WTC11 (cell line): ENCODE measurements around the gene FSTL1.

ENCODE experiments used
- ARID4B ChIP-seq: sonication (generic); formaldehyde crosslinking; IDR thresholded peaks from 2 replicates; pipeline ENCODE4 v1.8.0; 2023; ENCODE audit warnings: missing genetic modification reagents, mild to moderate bottlenecking, borderline replicate concordance
- CTCF ChIP-seq: fragments of 200-600 bp; IDR thresholded peaks from 2 replicates; pipeline ENCODE4 v1.8.0; 2022; ENCODE audit warnings: antibody characterized with exemption
- ESRRA ChIP-seq: sonication (generic); formaldehyde crosslinking; IDR thresholded peaks from 2 replicates; pipeline ENCODE4 v1.8.1; 2022; ENCODE audit warnings: mild to moderate bottlenecking, missing genetic modification reagents, borderline replicate concordance
- JUN ChIP-seq: sonication (generic); formaldehyde crosslinking; IDR thresholded peaks from 2 replicates; pipeline ENCODE4 v1.8.0; 2023; ENCODE audit warnings: mild to moderate bottlenecking, missing genetic modification reagents
- MAX ChIP-seq: sonication (generic); formaldehyde crosslinking; IDR thresholded peaks from 2 replicates; pipeline ENCODE4 v1.8.0; 2022; ENCODE audit warnings: mild to moderate bottlenecking, missing genetic modification reagents
- NR1H2 ChIP-seq: sonication (generic); formaldehyde crosslinking; IDR thresholded peaks from 2 replicates; pipeline ENCODE4 v1.9.0; 2021; ENCODE audit warnings: mild to moderate bottlenecking, moderate library complexity, missing genetic modification reagents
- PRRX2 ChIP-seq: fragments of 250-450 bp; sonication (Bioruptor Pico); IDR thresholded peaks from 2 replicates; pipeline ENCODE4 v1.8.0; 2021; ENCODE audit warnings: mild to moderate bottlenecking
- TEAD4 ChIP-seq: sonication (generic); formaldehyde crosslinking; IDR thresholded peaks from 2 replicates; pipeline ENCODE4 v1.8.0; 2022; ENCODE audit warnings: mild to moderate bottlenecking, missing genetic modification reagents
- ZNF121 ChIP-seq: sonication (generic); formaldehyde crosslinking; IDR thresholded peaks from 2 replicates; pipeline ENCODE4 v1.8.0; 2023; ENCODE audit warnings: missing genetic modification reagents
- ZNF416 ChIP-seq: fragments of 250-450 bp; sonication (Bioruptor Pico); IDR thresholded peaks from 2 replicates; pipeline ENCODE4 v1.9.0; 2021; ENCODE audit warnings: mild to moderate bottlenecking, inconsistent platforms

- TF ChIP-seq CTCF: no peak
- TF ChIP-seq JUN (CRISPR knock-in tag): no peak
- no peak for TF ChIP-seq MAX (CRISPR knock-in tag)
- no peak for TF ChIP-seq ESRRA (CRISPR knock-in tag)
- no peak for TF ChIP-seq ZNF121 (CRISPR knock-in tag)
- TF ChIP-seq ARID4B (CRISPR knock-in tag): no peak
- TF ChIP-seq PRRX2: no peak
- no peak for TF ChIP-seq NR1H2 (CRISPR knock-in tag)
- no peak for TF ChIP-seq TEAD4 (CRISPR knock-in tag)
- TF ChIP-seq ZNF416: no peak
Measured at GRCh38 chr3:120469440-120469839, 18.6 kb upstream of the FSTL1 start.
